Gastrocnemius medialis (tissue), 4 donors: Measurements from ENCODE around the gene LRP1.

Source experiments
- CTCF ChIP-seq, 5 experiments: fragments of 450-650 bp in 3 of 5; fragments of 200-600 bp in 2 of 5; sonication (generic) in 2 of 5; IDR thresholded peaks in 4 of 5; conservative IDR thresholded peaks in 1 of 5; 1 replicate in 4 of 5; 2 replicates in 1 of 5; pipeline ENCODE4 v1.5.1; 2016 to 2019; ENCODE audit warnings: antibody characterized with exemption in 5 of 5, mild to moderate bottlenecking in 3 of 5, moderate library complexity in 3 of 5
- POLR2A ChIP-seq, 2 donors: fragments of 450-650 bp; IDR thresholded peaks; one replicate each; pipeline ENCODE4 v1.6.1; 2017; ENCODE audit warnings: antibody characterized with exemption in 2 of 2, mild to moderate bottlenecking in 2 of 2, moderate library complexity in 2 of 2

- TF ChIP-seq POLR2A (IDR thresholded peaks at IDR 0.05) (no peak), CTCF (IDR thresholded peaks at IDR 0.05 in 4 of 5, conservative IDR thresholded peaks at IDR 0.05 in 1 of 5) (no peak)
These were observed 66.9 kb downstream of the LRP1 start for GRCh38 chr12:57195186-57195585.
